ENCODE results near the gene IL1RAPL1.

DNA sequence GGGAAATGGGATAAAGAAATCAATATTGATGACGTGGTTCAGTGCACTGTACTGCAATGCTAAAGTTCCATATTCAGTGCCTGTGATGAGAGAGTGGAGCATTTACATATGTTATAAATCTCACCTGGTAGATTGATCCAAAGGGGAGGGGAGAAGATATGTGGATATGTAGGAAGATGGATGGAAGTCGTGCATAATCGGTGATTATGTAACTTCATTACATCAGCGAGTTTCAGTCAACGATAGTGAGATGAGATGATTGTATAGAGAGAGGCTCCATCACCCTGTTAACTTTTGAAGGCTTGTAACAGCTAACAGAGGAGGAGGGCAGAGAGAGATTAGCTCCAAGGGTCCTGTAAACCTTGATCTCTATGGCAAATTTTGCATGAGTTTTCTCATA lies 1.8 kb downstream of the IL1RAPL1 start:
- no peak for TF ChIP-seq EZH2 (IDR thresholded peaks at IDR 0.05; ENCODE audit: low read depth, unreplicated experiment)
- TF ChIP-seq, protein P1, sequence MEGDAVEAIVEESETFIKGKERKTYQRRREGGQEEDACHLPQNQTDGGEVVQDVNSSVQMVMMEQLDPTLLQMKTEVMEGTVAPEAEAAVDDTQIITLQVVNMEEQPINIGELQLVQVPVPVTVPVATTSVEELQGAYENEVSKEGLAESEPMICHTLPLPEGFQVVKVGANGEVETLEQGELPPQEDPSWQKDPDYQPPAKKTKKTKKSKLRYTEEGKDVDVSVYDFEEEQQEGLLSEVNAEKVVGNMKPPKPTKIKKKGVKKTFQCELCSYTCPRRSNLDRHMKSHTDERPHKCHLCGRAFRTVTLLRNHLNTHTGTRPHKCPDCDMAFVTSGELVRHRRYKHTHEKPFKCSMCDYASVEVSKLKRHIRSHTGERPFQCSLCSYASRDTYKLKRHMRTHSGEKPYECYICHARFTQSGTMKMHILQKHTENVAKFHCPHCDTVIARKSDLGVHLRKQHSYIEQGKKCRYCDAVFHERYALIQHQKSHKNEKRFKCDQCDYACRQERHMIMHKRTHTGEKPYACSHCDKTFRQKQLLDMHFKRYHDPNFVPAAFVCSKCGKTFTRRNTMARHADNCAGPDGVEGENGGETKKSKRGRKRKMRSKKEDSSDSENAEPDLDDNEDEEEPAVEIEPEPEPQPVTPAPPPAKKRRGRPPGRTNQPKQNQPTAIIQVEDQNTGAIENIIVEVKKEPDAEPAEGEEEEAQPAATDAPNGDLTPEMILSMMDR (conservative IDR thresholded peaks at IDR 0.05; ENCODE audit: low read depth in 2 of 2) = no peak
- TF ChIP-seq POLR2AphosphoS5 (IDR thresholded peaks at IDR 0.05; ENCODE audit: low read depth) = no peak
- TF ChIP-seq JUNB (IDR thresholded peaks at IDR 0.05; ENCODE audit: unreplicated experiment) = no peak
- no peak for TF ChIP-seq CREB1 (CRISPR knock-in tag; IDR thresholded peaks at IDR 0.05; ENCODE audit: low read depth)
- no peak for TF ChIP-seq ZNF331 (CRISPR knock-in tag; IDR thresholded peaks at IDR 0.05; ENCODE audit: low read depth)
- TF ChIP-seq, protein P2, sequence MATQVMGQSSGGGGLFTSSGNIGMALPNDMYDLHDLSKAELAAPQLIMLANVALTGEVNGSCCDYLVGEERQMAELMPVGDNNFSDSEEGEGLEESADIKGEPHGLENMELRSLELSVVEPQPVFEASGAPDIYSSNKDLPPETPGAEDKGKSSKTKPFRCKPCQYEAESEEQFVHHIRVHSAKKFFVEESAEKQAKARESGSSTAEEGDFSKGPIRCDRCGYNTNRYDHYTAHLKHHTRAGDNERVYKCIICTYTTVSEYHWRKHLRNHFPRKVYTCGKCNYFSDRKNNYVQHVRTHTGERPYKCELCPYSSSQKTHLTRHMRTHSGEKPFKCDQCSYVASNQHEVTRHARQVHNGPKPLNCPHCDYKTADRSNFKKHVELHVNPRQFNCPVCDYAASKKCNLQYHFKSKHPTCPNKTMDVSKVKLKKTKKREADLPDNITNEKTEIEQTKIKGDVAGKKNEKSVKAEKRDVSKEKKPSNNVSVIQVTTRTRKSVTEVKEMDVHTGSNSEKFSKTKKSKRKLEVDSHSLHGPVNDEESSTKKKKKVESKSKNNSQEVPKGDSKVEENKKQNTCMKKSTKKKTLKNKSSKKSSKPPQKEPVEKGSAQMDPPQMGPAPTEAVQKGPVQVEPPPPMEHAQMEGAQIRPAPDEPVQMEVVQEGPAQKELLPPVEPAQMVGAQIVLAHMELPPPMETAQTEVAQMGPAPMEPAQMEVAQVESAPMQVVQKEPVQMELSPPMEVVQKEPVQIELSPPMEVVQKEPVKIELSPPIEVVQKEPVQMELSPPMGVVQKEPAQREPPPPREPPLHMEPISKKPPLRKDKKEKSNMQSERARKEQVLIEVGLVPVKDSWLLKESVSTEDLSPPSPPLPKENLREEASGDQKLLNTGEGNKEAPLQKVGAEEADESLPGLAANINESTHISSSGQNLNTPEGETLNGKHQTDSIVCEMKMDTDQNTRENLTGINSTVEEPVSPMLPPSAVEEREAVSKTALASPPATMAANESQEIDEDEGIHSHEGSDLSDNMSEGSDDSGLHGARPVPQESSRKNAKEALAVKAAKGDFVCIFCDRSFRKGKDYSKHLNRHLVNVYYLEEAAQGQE (IDR thresholded peaks at IDR 0.05; ENCODE audit: unreplicated experiment) = no peak
- no peak for TF ChIP-seq EZH2phosphoT487 (IDR thresholded peaks at IDR 0.05; ENCODE audit: unreplicated experiment)
- no peak for TF ChIP-seq NANOG (IDR thresholded peaks at IDR 0.05; ENCODE audit: borderline replicate concordance)
- TF ChIP-seq ZNF114 (CRISPR knock-in tag; IDR thresholded peaks at IDR 0.05) = no peak
- no peak for TF ChIP-seq STAT1 (IDR thresholded peaks at IDR 0.05; ENCODE audit: unreplicated experiment)
- TF ChIP-seq, protein P3, sequence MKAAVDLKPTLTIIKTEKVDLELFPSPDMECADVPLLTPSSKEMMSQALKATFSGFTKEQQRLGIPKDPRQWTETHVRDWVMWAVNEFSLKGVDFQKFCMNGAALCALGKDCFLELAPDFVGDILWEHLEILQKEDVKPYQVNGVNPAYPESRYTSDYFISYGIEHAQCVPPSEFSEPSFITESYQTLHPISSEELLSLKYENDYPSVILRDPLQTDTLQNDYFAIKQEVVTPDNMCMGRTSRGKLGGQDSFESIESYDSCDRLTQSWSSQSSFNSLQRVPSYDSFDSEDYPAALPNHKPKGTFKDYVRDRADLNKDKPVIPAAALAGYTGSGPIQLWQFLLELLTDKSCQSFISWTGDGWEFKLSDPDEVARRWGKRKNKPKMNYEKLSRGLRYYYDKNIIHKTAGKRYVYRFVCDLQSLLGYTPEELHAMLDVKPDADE (IDR thresholded peaks at IDR 0.05) = no peak
- TF ChIP-seq, protein P4, sequence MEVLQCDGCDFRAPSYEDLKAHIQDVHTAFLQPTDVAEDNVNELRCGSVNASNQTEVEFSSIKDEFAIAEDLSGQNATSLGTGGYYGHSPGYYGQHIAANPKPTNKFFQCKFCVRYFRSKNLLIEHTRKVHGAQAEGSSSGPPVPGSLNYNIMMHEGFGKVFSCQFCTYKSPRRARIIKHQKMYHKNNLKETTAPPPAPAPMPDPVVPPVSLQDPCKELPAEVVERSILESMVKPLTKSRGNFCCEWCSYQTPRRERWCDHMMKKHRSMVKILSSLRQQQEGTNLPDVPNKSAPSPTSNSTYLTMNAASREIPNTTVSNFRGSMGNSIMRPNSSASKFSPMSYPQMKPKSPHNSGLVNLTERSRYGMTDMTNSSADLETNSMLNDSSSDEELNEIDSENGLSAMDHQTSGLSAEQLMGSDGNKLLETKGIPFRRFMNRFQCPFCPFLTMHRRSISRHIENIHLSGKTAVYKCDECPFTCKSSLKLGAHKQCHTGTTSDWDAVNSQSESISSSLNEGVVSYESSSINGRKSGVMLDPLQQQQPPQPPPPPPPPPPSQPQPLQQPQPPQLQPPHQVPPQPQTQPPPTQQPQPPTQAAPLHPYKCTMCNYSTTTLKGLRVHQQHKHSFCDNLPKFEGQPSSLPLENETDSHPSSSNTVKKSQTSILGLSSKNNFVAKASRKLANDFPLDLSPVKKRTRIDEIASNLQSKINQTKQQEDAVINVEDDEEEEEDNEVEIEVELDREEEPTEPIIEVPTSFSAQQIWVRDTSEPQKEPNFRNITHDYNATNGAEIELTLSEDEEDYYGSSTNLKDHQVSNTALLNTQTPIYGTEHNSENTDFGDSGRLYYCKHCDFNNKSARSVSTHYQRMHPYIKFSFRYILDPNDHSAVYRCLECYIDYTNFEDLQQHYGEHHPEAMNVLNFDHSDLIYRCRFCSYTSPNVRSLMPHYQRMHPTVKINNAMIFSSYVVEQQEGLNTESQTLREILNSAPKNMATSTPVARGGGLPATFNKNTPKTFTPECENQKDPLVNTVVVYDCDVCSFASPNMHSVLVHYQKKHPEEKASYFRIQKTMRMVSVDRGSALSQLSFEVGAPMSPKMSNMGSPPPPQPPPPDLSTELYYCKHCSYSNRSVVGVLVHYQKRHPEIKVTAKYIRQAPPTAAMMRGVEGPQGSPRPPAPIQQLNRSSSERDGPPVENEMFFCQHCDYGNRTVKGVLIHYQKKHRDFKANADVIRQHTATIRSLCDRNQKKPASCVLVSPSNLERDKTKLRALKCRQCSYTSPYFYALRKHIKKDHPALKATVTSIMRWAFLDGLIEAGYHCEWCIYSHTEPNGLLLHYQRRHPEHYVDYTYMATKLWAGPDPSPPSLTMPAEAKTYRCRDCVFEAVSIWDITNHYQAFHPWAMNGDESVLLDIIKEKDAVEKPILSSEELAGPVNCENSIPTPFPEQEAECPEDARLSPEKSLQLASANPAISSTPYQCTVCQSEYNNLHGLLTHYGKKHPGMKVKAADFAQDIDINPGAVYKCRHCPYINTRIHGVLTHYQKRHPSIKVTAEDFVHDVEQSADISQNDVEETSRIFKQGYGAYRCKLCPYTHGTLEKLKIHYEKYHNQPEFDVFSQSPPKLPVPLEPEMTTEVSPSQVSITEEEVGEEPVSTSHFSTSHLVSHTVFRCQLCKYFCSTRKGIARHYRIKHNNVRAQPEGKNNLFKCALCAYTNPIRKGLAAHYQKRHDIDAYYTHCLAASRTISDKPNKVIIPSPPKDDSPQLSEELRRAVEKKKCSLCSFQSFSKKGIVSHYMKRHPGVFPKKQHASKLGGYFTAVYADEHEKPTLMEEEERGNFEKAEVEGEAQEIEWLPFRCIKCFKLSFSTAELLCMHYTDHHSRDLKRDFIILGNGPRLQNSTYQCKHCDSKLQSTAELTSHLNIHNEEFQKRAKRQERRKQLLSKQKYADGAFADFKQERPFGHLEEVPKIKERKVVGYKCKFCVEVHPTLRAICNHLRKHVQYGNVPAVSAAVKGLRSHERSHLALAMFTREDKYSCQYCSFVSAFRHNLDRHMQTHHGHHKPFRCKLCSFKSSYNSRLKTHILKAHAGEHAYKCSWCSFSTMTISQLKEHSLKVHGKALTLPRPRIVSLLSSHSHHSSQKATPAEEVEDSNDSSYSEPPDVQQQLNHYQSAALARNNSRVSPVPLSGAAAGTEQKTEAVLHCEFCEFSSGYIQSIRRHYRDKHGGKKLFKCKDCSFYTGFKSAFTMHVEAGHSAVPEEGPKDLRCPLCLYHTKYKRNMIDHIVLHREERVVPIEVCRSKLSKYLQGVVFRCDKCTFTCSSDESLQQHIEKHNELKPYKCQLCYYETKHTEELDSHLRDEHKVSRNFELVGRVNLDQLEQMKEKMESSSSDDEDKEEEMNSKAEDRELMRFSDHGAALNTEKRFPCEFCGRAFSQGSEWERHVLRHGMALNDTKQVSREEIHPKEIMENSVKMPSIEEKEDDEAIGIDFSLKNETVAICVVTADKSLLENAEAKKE (CRISPR knock-in tag; IDR thresholded peaks at IDR 0.05) = no peak

All from GM23338 (cell line).